ENCODE measurements around the gene NPDC1. TPM values are rescaled to one million over a fixed set of nuclear protein-coding genes. Genes with fewer than 3 reads are reported as not detected.

NPDC1 gene
- total RNA-seq, 1 experiment from 2014 or later = 25.4 TPM

DNA sequence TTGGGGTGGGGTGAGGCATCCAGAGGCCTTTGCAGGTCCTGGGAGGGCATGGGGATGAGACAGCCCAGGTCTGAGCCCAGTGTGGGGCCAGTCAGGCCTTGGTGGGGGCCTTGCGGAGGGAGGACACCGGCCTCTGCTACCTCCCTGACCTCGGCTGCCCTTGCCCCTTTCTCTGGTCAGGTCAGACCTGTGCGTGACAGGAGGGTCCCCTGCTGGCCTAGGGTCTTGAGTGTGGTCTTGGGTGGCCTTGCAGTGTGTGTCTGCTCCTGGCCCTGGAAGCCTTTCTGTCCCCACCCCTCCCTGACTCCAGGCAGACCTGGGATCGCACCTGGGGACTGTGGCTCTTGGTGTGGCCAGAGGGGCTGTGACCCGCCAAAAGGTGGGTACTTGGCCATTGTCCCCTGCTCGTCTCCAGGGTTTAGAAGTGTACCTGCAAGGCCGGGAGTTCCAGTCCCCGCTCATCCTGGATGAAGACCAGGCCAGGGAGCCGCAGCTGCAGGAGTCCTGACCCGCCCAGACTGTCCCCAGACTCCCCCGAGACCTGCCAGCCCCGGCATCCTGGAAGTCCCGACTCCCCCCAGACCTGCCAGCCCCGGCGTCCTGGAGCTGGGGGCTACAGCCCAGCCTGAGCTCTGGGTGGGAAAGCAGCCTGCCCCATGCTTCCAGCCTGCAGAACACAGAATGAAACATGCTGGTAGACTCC, 36.4 kb upstream of the NPDC1 start:
- Histone ChIP-seq H3K4me1 (ENCODE audit: insufficient read depth, low read length) (peaks cover 29% of the 10 kb centered on the region), H4K20me1 (ENCODE audit: low read length) (no peaks in the 10 kb centered on the region), H3K36me3 (ENCODE audit: low read depth, low read length) (no peaks in the 10 kb centered on the region), H3K9me2 (replicated peaks; ENCODE audit: low read length) (no peaks in the 10 kb centered on the region), H3K4me2 (ENCODE audit: low read length) (no peak overlapping the region), H3K27ac (ENCODE audit: low read length) (no peak overlapping the region), H3K9ac (ENCODE audit: low read length) (no peak overlapping the region), H2AFZ (ENCODE audit: low read length) (no peak overlapping the region), H3K9me3 (ENCODE audit: low read length) (no peaks in the 10 kb centered on the region), H3K4me3 (ENCODE audit: low read length) (no peak overlapping the region), H3F3A (ENCODE audit: low read length, unreplicated experiment) (no peaks in the 10 kb centered on the region), H3K27me3 (ENCODE audit: low read length) (no peaks in the 10 kb centered on the region), H3K79me2 (ENCODE audit: low read length) (peaks cover 18% of the 10 kb centered on the region)
- intact Hi-C loops (cut with micrococcal nuclease) = no loop called here
- ChIA-PET POLR2A (ENCODE audit: unreplicated experiment) (no interaction called here), CTCF (no interaction called here)
- BruUV-seq (replicated peaks) = no TSS peak
- TF ChIP-seq, protein P1, sequence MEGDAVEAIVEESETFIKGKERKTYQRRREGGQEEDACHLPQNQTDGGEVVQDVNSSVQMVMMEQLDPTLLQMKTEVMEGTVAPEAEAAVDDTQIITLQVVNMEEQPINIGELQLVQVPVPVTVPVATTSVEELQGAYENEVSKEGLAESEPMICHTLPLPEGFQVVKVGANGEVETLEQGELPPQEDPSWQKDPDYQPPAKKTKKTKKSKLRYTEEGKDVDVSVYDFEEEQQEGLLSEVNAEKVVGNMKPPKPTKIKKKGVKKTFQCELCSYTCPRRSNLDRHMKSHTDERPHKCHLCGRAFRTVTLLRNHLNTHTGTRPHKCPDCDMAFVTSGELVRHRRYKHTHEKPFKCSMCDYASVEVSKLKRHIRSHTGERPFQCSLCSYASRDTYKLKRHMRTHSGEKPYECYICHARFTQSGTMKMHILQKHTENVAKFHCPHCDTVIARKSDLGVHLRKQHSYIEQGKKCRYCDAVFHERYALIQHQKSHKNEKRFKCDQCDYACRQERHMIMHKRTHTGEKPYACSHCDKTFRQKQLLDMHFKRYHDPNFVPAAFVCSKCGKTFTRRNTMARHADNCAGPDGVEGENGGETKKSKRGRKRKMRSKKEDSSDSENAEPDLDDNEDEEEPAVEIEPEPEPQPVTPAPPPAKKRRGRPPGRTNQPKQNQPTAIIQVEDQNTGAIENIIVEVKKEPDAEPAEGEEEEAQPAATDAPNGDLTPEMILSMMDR (conservative IDR thresholded peaks at IDR 0.05; ENCODE audit: low read depth, low read length) = no peak
- TF ChIP-seq EZH2phosphoT487 (IDR thresholded peaks at IDR 0.05; ENCODE audit: borderline replicate concordance, low read length) = no peak
- TF ChIP-seq EZH2 (IDR thresholded peaks at IDR 0.05; ENCODE audit: low read length, unreplicated experiment) = no peak
- no peak for DNase-seq
- ATAC-seq = no peak

DNA sequence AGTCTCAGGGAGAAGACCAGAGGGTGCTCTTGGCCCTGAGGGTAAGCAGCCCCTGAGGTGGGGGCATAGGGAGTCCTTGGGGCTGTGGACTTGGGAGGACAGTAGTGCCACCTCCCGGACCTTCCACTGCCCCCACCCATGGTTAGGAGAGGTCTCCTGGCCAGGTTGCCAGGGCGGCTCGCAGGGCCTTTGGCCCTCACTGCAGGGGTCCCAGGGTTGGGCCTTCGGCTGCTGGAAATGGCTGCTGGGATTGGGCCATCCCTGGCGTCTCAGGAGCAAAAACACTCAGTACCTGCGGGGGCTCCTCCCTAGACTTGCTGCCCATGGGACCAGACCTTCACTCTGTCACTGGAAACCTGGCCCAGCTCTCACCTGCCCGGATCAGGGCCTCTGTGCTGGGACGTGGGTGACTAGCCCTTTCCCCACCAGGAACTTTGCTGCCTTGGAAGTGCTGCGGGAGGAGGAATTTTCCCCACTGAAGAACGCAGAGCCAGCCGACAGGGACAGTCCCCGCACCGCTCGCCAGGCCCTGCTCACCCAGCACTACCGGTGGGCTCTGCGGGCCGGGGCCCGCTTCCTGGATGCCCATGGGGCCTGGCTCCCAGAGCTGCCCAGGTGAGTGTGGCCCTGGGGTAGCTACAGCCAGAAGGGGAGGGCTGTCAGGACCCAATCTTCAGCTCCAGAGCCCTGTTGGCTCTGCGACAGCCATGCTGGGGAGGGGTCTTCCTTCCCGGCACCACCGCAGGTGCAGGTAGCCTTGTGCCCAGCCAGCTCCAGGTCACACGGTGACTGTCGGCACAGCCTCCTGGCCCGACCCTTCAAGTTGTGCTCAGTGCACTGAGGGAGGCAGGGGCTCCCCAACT, 34.5 kb upstream of the NPDC1 start:
- Histone ChIP-seq H3K9me3 (ENCODE audit: low read length) (no peaks in the 10 kb centered on the region), H3K36me3 (ENCODE audit: low read depth, low read length) (no peaks in the 10 kb centered on the region), H3K27ac (ENCODE audit: low read length) (no peak overlapping the region), H3K4me2 (ENCODE audit: low read length) (no peak overlapping the region), H3K27me3 (ENCODE audit: low read length) (no peaks in the 10 kb centered on the region), H3F3A (ENCODE audit: low read length, unreplicated experiment) (no peaks in the 10 kb centered on the region), H3K79me2 (ENCODE audit: low read length) (peaks cover 8% of the 10 kb centered on the region; the same call in 1 of the 2 replicates), H3K9ac (ENCODE audit: low read length) (no peak overlapping the region), H4K20me1 (ENCODE audit: low read length) (no peaks in the 10 kb centered on the region), H3K9me2 (replicated peaks; ENCODE audit: low read length) (no peaks in the 10 kb centered on the region), H3K4me3 (ENCODE audit: low read length) (no peak overlapping the region), H2AFZ (ENCODE audit: low read length) (no peak overlapping the region), H3K4me1 (ENCODE audit: insufficient read depth, low read length) (peaks cover 19% of the 10 kb centered on the region)
- intact Hi-C loops (cut with micrococcal nuclease) = no loop called here
- TF ChIP-seq, protein P1 (conservative IDR thresholded peaks at IDR 0.05; ENCODE audit: low read depth, low read length) = no peak
- TF ChIP-seq EZH2 (IDR thresholded peaks at IDR 0.05; ENCODE audit: low read length, unreplicated experiment) (no peak), EZH2phosphoT487 (IDR thresholded peaks at IDR 0.05; ENCODE audit: borderline replicate concordance, low read length) (no peak)
- ATAC-seq (no peak), DNase-seq (no peak)
- BruUV-seq (replicated peaks) = no TSS peak
- POLR2A ChIA-PET (ENCODE audit: unreplicated experiment) = no interaction called here
- CTCF ChIA-PET = no interaction called here

DNA sequence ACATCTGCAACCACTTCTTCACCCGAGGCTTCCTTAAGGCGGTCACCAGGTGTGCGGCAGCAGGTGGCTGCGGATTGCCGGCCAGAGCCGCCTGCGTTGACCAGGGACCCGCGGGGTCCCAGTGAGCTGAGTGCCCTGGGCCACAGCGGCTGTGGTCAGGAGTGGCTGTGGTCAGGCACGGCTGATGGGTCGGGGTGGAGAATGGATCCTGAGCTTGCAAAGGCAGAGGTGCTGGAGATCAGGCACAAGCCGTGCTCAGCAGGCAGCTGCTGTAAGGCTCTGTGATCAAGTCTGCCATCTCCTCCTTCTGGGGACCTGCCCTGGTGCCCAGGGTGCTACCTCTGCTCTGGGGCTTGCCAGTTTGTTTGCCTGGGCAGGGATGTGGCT, 33.4 kb upstream of the NPDC1 start:
- POLR2A ChIA-PET (ENCODE audit: unreplicated experiment) = no interaction called here
- Histone ChIP-seq H3K4me1 (ENCODE audit: insufficient read depth, low read length) (peaks cover 16% of the 10 kb centered on the region), H3K9ac (ENCODE audit: low read length) (no peak overlapping the region), H4K20me1 (ENCODE audit: low read length) (no peaks in the 10 kb centered on the region), H3K36me3 (ENCODE audit: low read depth, low read length) (no peaks in the 10 kb centered on the region), H3K79me2 (ENCODE audit: low read length) (peaks cover 8% of the 10 kb centered on the region; the same call in 1 of the 2 replicates), H3K4me3 (ENCODE audit: low read length) (no peak overlapping the region), H3F3A (ENCODE audit: low read length, unreplicated experiment) (no peaks in the 10 kb centered on the region), H2AFZ (ENCODE audit: low read length) (no peak overlapping the region), H3K9me3 (ENCODE audit: low read length) (no peaks in the 10 kb centered on the region), H3K4me2 (ENCODE audit: low read length) (no peak overlapping the region), H3K27ac (ENCODE audit: low read length) (no peak overlapping the region), H3K27me3 (ENCODE audit: low read length) (no peaks in the 10 kb centered on the region), H3K9me2 (replicated peaks; ENCODE audit: low read length) (no peaks in the 10 kb centered on the region)
- ATAC-seq (no peak), DNase-seq (no peak)
- no TSS peak for BruUV-seq (replicated peaks)
- intact Hi-C loops (cut with micrococcal nuclease) = no loop called here
- CTCF ChIA-PET = no interaction called here
- TF ChIP-seq, protein P1 (conservative IDR thresholded peaks at IDR 0.05; ENCODE audit: low read depth, low read length) = no peak
- no peak for TF ChIP-seq EZH2phosphoT487 (IDR thresholded peaks at IDR 0.05; ENCODE audit: borderline replicate concordance, low read length)
- TF ChIP-seq EZH2 (IDR thresholded peaks at IDR 0.05; ENCODE audit: low read length, unreplicated experiment) = no peak
